ENCODE data around the gene AUH. TPM values are rescaled to one million over a fixed set of nuclear protein-coding genes. Genes with fewer than 3 reads are reported as not detected.

The AUH gene
- total RNA-seq, 1 experiment from 2014 or later, result 21.7 TPM

GRCh38 chr9:91307279-91307678 is 54.4 kb downstream of the AUH start:
- no peaks in the 10 kb centered on the region for H3K9me3 Mint-ChIP-seq
- no CpG with 5 or more reads among the region's 5 CpGs for WGBS (ENCODE audit: extremely low coverage, insufficient read length, low lambda C conversion rate)
- no peak overlapping the region for H4K91ac ChIP-seq (ENCODE audit: insufficient read length, low read depth, low read length)
- H3K4ac ChIP-seq (ENCODE audit: low read depth, low read length), result no peak overlapping the region
- H3K23me2 ChIP-seq (ENCODE audit: insufficient read length, low read depth, low read length, poor library complexity, severe bottlenecking), result no peaks in the 10 kb centered on the region
- H4K5ac ChIP-seq (ENCODE audit: insufficient read length, low read depth, low read length), result no peak overlapping the region
- H3K79me2 ChIP-seq (ENCODE audit: insufficient read depth, low read length), result no peaks in the 10 kb centered on the region; the same call in 1 of the 2 replicates
- no peak overlapping the region for H2BK20ac ChIP-seq (ENCODE audit: low read depth, low read length, poor library complexity, severe bottlenecking)
- no peak overlapping the region for H2BK15ac ChIP-seq (ENCODE audit: low read depth, low read length)
- TF ChIP-seq CTCF (conservative IDR thresholded peaks at IDR 0.05), result no peak
- H3K18ac ChIP-seq (ENCODE audit: insufficient read length, low read depth, low read length), result no peak overlapping the region
- H2BK12ac ChIP-seq (ENCODE audit: insufficient read length, low read depth, low read length), result no peak overlapping the region
- DNase-seq, result no peak
- H3K27ac Mint-ChIP-seq, result no peak overlapping the region
- no peaks in the 10 kb centered on the region for H3K27me3 Mint-ChIP-seq (ENCODE audit: low read depth)
- no peak overlapping the region for H2AFZ ChIP-seq (ENCODE audit: low read length)
- H4K20me1 ChIP-seq (ENCODE audit: control insufficient read depth, insufficient read depth, insufficient read length), result no peaks in the 10 kb centered on the region
- H3K36me3 Mint-ChIP-seq (ENCODE audit: insufficient read depth in 1 of 3, low read depth in 3 of 3), result peaks cover 3 to 11% (median 10%) of the 10 kb centered on the region in 3 experiments; a peak in 5 of 7 replicates
- H3K9ac ChIP-seq (ENCODE audit: extremely low read depth, insufficient read length, low read length), result no peak overlapping the region
- no peak overlapping the region for H2BK120ac ChIP-seq (ENCODE audit: low read depth, low read length, poor library complexity, severe bottlenecking)
- H3K4me3 Mint-ChIP-seq, result no peak overlapping the region
- H3K14ac ChIP-seq (ENCODE audit: insufficient read depth, low read length), result no peak overlapping the region
- H3K4me1 Mint-ChIP-seq, result peaks cover 5 to 6% of the 10 kb centered on the region in 2 experiments
- H3K56ac ChIP-seq (ENCODE audit: insufficient read length, low read depth, low read length), result no peak overlapping the region
- no peak overlapping the region for H2BK5ac ChIP-seq (ENCODE audit: insufficient read length, low read length)
- no peak overlapping the region for H4K8ac ChIP-seq (replicated peaks; ENCODE audit: insufficient read length, low read depth, low read length)
- H3K23ac ChIP-seq (ENCODE audit: insufficient read length, low read depth, low read length), result no peak overlapping the region
- no peak overlapping the region for H3T11ph ChIP-seq (ENCODE audit: low read length)
- H3K79me1 ChIP-seq (ENCODE audit: insufficient read depth, low read depth, low read length, poor library complexity, severe bottlenecking), result no peaks in the 10 kb centered on the region
- no peaks in the 10 kb centered on the region for H3K27me3 ChIP-seq (ENCODE audit: insufficient read depth, low read length)
- H3K4me2 ChIP-seq (ENCODE audit: insufficient read depth, insufficient read length, low read length), result no peak overlapping the region
- H2AK5ac ChIP-seq (ENCODE audit: insufficient read length, low read length), result no peak overlapping the region
- H3K27ac ChIP-seq (ENCODE audit: insufficient read length, low read depth, low read length), result no peak overlapping the region
- H3K9me3 ChIP-seq (ENCODE audit: control insufficient read depth, low read depth, low read length), result no peaks in the 10 kb centered on the region
- H3K4me1 ChIP-seq (ENCODE audit: insufficient read depth, low read length), result no peaks in the 10 kb centered on the region
